GM18499 (cell line): Measurements from ENCODE around the gene ZBTB24.
"Not testable (repeated sequence)": the region's sequence is repeated elsewhere in the genome, so short reads cannot be mapped to it uniquely, and the experiment has no call there.

ENCODE experiments used
- ATAC-seq: cut with Tn5 transposase; IDR thresholded peaks from one replicate; pipeline ENCODE4 v1.9.1; 2021; ENCODE audit warnings: moderate number of reproducible peaks; ENCODE audit not compliant: insufficient read depth, unreplicated experiment

ZBTB24 gene

DNA sequence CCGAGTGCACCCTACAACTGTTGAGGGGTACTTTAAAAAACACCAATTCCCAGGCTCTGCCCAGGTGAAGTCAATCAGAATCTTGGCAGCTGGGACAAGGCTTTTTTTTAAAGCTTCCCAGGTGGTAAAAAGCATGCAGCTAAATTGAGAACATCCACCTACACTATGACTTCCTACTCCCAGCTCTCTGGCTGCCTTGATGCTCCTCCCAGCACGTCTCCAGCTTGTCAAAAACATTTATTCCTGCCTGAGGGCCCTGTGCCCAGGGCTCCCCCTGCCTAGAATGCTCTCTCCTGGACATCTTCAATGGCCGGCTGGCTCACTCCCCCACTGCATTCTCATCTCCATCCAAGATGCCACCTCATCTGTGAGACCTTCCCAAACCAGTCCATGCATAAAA is 9.9 kb downstream of the ZBTB24 start:
- ATAC-seq, result no peak

DNA sequence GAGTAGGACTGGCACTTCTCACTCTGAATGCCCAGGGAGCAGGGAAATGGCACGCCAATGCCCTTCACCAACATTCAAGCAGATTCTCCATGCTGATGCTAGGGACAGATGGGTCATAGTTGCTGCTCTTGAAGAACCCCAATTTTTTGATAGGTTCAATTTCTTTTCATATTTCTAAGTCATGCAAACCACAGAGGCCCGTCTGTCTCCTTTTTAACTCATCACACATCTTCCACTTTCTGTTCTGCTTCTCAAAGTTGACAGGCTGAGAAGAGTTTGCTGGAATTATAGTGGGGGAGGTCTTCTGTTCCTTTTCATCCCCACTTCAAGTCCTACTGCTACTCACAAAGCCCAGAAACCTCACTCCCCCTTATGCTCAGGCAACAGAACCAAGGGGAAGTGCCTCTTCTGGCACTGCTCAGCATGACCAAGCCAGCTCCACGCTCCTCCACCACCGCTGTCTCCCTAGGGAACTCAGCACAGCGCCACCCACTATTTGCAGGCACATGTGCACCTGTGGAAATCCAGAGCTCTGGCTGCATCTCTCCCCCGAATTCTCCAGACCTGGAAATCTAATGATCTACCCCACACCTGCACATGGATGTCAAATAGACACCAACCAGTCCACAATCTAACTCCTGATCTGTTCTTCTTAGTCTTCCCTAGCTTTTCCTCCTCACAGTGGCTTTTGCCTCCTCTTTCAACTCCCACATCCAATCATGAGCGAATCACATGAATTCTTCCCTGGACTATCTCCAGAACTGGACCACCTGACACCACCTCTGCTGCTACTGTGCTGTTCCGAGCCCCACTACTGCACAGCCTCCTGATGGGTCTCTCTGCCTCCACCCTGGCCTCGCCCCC is 10.7 kb downstream of the ZBTB24 start:
- no peak for ATAC-seq

- no peak for ATAC-seq
These were observed 11.8 kb downstream of the ZBTB24 start for GRCh38 chr6:109471105-109471810.

DNA sequence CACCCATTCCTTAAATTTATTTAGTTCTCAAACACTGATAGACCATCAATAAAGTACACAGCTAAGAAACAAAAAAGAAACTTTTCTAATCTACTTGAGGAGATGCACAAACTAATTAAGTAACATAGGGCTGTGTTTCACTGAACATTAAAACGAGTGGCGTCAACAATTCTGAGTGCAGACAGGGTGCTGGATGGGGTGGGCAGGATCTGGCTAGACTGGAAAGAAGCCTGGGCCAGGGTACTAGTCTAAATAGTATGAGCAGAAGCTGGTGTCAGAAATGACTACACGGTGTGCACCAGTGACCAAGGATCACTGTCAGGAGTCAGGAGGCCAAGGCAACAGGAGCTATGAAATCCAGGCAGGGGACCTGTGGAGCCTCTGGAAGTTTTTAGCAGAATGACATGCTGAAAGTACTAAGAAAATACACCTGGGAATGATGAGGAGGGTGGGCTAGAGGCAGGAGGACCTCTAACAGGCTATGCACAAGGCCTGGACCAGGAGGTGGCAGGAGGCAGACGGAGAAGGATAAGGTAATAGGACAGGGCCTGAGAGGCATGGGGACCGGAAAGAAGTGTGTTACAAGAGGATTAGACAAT is 13.3 kb downstream of the ZBTB24 start:
- ATAC-seq, result no peak

DNA sequence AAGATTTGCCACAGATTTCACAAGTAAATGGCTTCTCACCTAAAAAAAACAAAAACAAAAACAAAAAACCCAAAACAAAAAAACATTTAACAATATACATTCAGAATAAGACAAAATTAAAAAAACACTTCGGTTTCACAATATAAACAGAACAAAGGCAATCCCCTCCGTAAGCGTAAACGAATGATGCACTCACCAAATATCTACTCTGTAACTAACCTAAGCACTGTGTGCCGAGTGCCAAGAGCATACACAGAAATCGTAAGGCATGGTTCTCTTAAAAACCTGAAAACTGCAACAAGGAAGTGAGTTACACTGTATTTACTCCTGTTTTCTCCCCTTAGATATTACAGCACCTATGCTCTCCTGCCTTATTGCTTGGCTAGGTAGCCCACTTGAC is 15.3 kb downstream of the ZBTB24 start:
- ATAC-seq, result no peak

DNA sequence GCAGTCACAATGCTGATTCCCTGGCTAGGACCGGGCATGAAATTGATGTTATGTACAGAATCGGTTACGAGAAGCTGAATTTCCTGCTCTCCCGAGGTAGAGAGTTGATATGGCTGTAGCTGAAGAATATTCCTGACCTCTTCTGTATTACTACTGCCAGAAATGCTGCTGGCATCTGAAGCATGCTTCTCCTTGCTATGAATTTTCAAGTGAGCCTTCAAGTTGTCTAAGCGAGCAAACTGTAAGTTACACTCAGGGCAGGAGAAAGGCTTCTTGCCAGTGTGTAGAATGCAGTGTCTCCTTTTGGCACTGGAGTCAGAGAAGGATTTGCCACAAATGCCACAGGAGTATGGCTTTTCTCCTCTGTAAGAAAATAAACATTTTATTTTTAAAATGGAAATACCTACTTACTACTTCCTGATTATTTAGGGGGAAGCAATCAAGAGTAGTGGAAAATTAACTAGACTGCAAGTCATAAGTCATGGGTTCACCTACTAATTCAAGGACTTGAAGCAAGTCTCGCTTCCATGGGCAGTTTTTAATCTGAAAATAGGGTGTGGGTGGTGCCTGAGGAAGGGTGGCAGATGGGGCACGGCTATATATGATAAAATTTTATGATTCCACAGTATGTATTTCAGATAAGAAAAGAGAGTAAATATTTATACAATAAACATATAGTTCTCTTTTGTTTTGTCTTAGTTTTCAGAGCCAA is 16.7 kb downstream of the ZBTB24 start:
- no peak for ATAC-seq

- ATAC-seq, result no peak
These were observed 17.2 kb downstream of the ZBTB24 start for GRCh38 chr6:109465772-109466171.

DNA sequence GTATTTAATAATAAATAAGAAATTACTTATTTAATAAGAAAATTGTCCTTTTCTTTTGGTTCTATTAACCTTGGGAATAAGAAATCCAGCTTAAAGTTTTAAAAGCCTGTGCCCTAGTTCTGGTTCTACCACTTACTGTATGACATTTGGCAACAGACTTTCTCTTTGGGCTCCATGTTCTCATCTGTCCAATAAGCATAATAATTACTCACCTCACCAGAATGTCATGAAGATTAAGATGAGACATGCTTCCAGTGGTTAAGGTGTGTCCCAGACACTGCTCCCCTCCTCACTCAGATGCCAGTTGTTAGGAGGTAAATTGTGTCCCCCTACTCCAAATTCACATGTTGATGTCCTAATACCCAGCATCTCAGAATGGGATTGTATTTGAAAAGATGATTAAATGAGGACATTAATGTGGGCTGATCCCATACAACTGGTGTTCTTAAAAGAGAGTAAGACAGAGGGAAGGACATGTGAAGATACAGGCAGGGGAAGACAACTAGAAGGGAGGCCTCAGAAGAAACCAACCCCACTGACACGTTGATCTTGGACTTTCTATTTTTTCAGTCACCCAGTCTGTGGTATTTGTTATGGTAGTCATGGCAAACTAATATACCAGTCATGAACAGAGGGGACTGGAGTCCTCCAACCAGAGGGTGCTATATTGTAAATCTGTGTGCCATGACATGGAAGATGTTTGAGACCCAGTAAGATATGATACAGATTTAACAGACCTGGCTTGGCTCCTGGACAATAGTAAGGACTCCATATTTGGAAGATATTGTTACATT is 21.1 kb downstream of the ZBTB24 start:
- no peak for ATAC-seq

GRCh38 chr6:109461205-109461604 is 21.8 kb downstream of the ZBTB24 start:
- not testable (repeated sequence) for ATAC-seq

GRCh38 chr6:109460161-109460829 is 22.7 kb downstream of the ZBTB24 start:
- no peak for ATAC-seq

DNA sequence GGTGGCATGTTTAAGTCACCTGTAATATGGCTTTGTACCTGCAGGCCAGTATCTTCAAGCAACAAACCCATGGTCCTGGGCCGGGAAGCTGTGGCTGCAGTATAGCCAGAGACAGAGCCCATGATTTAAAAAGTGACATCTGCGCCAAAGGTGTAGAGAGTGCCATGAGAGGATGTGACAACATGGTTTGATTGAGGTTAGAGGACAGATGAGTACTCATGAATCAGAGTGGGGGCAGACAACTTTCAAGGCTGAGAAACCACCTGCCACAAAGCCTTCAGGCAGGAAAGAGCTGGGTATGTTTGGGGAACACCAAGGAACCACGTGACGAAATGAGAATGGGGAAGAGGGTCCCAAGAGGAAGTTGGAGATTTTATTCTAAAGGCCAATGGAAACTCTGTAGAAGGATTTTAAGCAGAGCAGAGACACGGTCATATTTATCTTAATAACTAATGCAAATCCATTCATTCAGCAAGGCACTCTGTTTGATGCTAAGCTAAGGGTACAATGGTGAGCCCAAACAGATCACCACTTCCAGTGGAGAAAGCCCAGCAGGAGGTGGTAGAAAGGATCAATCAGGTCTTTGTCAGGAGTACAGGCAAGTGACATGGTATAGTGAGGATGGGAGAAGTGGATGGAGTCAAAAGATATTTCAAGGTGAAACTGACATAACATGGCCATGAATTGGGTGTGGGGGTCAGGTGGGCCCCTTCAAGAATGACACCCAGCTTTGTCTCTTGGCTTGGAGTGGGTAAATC is 24.1 kb downstream of the ZBTB24 start:
- ATAC-seq, result no peak

DNA sequence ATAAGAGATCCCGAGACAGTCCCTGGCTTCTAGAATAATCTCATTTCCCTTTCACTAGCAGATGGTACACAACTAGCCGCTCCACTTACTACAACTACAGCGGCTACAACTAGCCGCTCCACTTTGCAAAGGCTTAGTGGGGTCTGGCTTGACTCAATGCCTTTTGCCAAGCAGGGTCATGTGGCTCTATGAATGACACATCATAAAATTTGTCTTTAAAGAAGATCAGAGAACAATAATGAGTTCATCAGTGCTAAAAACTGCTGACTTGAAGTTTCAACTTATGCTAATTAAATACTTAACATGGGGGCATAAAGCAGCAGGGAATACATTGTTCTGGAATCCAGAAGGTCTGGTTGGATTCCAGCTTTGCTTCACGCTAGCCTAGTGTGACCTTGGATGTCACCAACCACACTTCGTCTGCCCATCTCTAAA is 25.4 kb downstream of the ZBTB24 start:
- ATAC-seq, result no peak

DNA sequence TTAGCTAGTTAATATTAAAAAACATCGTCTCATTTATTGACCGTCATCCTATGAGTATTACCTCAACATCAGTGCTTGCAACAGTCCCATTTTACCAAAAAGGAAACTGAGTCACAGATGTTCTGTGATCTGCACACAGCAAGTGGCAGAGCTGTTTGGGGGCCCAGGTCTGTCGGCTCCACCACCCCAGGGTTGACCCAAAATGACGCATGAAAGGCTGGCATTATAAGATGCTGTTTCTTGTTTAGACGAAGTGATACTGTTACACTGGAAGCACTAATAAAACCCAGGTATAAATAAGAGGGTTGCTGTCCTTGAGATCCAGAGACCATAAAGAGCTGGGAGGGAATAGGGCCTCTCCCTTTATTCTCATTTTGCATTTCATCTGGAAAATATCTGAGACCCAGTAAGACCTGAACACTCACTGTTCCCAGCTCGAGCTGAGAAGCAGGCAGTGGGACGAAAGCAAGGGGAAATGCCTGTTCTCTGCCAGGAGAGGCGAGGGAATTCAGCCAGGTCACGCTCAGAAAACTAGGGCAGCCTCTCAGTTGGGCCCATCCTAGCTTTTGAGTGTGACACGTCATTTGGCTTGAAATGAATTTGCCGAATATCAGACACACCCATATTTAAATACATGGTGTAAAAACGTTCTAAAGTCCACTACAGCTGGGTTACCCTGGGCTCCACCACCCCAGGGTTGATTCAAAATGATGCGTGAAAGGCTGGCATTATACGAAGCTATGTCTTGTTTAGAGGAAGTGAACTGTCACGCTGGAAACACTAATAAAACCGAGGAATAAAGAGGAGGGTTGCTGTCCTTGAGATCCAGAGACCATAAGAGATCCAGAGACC is 26.1 kb downstream of the ZBTB24 start:
- ATAC-seq, result no peak

- ATAC-seq, result no peak
These were observed 26.9 kb downstream of the ZBTB24 start for GRCh38 chr6:109456111-109456583.

- peak; percentile 37 for ATAC-seq
These were observed 27.4 kb downstream of the ZBTB24 start, which contains the start of gene MICAL1 for GRCh38 chr6:109455437-109456110. MICAL1 (minus strand) TSS chr6:109455772; CDS start chr6:109454196, 1,576 bp downstream.

GRCh38 chr6:109454496-109455436 is 28.3 kb downstream of the ZBTB24 start:
- ATAC-seq, result no peak
